ENCODE data around the gene PRR36. TPM values are rescaled to one million over a fixed set of nuclear protein-coding genes. Genes with fewer than 3 reads are reported as not detected.
A peak's percentile ranks its signal among the peaks of the same experiment; 100 is the strongest.

Gene PRR36
- total RNA-seq, 1 experiment from 2014 or later, result not detected

GRCh38 chr19:7872306-7873204 is 1.6 kb downstream of the PRR36 start:
- DNase-seq (ENCODE audit: low read depth), result no peak

GRCh38 chr19:7871437-7872305 is 2.5 kb downstream of the PRR36 start:
- peak; percentile 82 for DNase-seq (ENCODE audit: low read depth)

GRCh38 chr19:7870571-7871436 is 3.4 kb downstream of the PRR36 start:
- DNase-seq (ENCODE audit: low read depth), result peak; percentile 35

- DNase-seq (ENCODE audit: low read depth), result no peak
Observed at GRCh38 chr19:7869910-7870511, 4.2 kb downstream of the PRR36 start.

- DNase-seq (ENCODE audit: low read depth), result no peak
Observed at GRCh38 chr19:7869453-7869909, 4.7 kb downstream of the PRR36 start.

GRCh38 chr19:7868671-7869452 is 5.3 kb downstream of the PRR36 start:
- peak; percentile 35 for DNase-seq (ENCODE audit: low read depth)

DNA sequence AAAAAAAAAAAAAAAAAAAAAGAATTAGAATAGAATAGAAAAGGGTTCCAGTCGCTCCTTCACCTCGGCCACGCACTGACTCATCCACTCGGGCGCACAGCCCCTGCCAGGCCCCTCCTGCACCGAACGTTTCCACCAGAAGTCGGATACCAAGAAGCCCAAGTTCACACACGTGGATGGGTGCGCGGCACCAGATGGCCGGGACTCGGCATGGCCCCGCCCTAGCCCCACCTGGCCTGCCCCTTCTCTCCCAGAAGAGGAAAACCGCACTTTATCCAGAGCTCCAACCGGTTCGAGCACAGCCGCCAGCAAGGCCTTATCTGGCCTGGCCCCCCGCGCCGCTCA is 5.9 kb downstream of the PRR36 start:
- no peak for DNase-seq (ENCODE audit: low read depth)

GRCh38 chr19:7867092-7867844 is 6.9 kb downstream of the PRR36 start:
- DNase-seq (ENCODE audit: low read depth), result no peak

DNA sequence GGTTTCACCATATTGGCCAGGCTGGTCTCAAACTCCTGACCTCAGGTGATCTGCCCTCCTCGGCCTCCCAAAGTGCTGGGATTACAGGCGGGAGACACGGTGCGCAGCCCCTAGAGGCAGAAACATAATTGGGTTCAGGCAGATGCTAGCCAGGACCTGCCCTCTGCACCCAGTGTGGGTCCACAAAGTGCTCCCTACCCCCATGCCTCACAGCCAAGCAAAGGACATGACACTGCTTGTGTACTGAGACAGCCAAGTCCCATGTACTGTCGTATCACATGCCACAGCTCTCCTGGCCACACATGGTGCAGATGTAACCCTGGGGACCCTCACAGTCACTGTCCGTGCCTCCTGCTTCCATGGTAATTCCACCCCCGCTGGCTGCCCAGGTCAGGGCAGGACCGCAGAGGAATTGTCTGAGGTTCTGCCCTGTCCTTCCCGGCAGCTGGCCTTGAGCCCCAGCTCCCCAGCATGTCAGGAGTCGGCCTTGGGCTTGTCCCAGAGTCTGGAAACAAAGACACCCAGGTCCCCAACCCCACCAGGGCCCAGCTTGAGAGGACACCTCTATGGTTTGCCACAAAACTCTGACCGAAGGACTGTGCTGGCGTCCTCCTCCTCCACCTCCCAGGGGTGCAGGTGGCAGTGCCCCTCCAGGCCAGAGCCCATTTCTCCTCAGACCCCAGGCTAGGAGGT is 7.6 kb downstream of the PRR36 start:
- no peak for DNase-seq (ENCODE audit: low read depth)

- no peak for DNase-seq (ENCODE audit: low read depth)
Observed at GRCh38 chr19:7865262-7865911, 8.8 kb downstream of the PRR36 start.

DNA sequence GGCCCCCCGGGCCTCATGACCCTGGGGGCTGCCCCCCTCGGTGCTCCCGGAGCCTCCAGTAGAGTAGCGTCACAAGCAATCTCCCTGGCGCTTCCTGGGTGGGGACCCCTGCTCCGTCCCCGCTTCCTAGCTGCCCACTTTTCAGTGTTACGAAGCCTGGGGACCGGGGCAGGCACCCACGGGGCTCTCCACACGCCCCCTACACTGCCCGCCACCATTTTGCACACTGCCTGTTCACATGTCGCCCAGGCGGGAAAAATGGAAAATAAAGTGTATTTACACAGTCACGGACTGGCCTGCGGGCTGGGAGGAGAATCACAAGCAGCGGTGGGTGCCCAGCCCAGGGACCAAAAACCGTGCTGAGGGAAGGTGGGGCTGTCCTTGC is 9.5 kb downstream of the PRR36 start:
- DNase-seq (ENCODE audit: low read depth), result no peak

GRCh38 chr19:7863971-7864689 is 10.1 kb downstream of the PRR36 start:
- no peak for DNase-seq (ENCODE audit: low read depth)

GRCh38 chr19:7863157-7863970 is 10.8 kb downstream of the PRR36 start:
- no peak for DNase-seq (ENCODE audit: low read depth)

DNA sequence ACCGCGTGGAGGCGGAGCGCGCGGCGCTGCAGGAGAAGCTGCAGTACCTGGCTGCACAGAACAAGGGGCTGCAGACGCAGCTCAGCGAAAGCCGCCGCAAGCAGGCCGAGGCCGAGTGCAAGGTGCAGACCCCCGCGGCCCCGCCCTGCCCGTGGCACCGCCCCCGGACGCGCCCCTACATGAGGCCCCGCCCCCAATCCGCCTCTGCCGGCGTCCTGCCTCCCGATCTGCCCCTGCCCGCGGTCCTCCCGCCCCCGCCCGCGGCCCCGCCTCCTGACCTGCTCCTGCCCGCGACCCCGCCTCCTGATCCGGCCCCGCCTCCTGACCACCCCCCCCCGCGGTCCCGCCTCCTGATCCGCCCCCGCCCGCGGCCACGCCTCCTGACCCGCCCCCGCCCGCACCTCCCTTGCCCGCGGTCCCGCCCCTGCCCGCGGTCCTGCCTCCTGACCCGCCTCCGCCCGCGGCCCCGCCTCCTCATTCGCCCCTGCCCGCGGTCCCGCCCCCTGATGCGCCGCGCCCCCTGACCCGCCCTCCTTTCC is 11.7 kb downstream of the PRR36 start:
- DNase-seq (ENCODE audit: low read depth), result no peak

DNA sequence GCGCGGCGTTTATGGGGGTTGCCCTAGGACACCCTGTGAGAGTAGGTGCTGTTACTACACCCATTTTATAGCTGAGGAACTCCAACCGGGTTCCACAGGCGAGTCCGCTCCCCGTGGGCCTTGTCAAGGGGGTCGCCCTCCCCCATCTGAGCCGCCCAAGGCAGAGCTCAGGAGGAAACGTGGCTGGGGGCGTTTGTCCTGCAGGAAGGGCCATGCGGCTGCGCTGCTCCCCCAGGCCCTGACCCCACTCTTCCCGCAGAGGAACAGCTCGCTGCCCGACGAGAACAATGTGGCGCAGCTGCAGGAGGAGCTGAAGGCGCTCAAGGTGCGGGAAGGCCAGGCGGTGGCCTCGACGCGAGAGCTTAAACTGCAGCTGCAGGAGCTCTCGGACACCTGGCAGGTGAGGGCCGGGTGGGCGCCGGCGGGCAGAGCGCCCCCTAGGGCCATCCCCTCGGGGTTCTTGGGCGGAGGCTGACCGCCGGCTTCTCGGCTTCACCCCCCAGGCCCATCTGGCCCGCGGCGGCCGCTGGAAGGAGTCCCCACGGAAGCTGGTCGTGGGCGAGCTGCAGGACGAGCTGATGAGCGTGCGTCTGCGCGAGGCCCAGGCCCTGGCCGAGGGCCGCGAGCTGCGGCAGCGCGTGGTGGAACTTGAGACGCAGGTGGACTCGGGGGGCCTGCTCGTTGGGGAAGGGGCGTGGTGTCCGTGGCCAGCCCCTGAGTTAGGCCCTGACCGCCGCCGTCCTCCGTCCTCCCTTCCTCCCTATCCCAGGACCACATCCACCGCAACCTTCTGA is 12.4 kb downstream of the PRR36 start:
- no peak for DNase-seq (ENCODE audit: low read depth)

All from LHCN-M2 (cell line).